NB4 (cell line): ENCODE measurements around the gene KCNJ18.
"Not testable (repeated sequence)": the region's sequence is repeated elsewhere in the genome, so short reads cannot be mapped to it uniquely, and the experiment has no call there.

Source experiments
- DNase-seq: peaks from one replicate; pipeline ENCODE4 v3.0.0; 2010; ENCODE audit warnings: low read depth
- H3K4me3 ChIP-seq: one replicate; pipeline ENCODE4 v1.5.1; 2011; ENCODE audit warnings: mild to moderate bottlenecking, low read depth, low read length, moderate library complexity
- MYC ChIP-seq: IDR thresholded peaks from 2 replicates; pipeline ENCODE4 v1.6.1; 2011; ENCODE audit warnings: low read depth, low read length
- POLR2A ChIP-seq: IDR thresholded peaks from 2 replicates; pipeline ENCODE4 v1.6.1; 2011; ENCODE audit warnings: mild to moderate bottlenecking; ENCODE audit not compliant: insufficient read length; ENCODE audit errors: extremely low read depth
- TF ChIP-seq, protein P1 (sequence below): IDR thresholded peaks from 2 replicates; pipeline ENCODE4 v1.6.1; 2011; ENCODE audit warnings: low read depth, low read length
- TF ChIP-seq, protein P2 (sequence below): IDR thresholded peaks from one replicate; pipeline ENCODE4 v1.5.1; 2012; ENCODE audit warnings: low read depth, low read length

KCNJ18 gene

DNA sequence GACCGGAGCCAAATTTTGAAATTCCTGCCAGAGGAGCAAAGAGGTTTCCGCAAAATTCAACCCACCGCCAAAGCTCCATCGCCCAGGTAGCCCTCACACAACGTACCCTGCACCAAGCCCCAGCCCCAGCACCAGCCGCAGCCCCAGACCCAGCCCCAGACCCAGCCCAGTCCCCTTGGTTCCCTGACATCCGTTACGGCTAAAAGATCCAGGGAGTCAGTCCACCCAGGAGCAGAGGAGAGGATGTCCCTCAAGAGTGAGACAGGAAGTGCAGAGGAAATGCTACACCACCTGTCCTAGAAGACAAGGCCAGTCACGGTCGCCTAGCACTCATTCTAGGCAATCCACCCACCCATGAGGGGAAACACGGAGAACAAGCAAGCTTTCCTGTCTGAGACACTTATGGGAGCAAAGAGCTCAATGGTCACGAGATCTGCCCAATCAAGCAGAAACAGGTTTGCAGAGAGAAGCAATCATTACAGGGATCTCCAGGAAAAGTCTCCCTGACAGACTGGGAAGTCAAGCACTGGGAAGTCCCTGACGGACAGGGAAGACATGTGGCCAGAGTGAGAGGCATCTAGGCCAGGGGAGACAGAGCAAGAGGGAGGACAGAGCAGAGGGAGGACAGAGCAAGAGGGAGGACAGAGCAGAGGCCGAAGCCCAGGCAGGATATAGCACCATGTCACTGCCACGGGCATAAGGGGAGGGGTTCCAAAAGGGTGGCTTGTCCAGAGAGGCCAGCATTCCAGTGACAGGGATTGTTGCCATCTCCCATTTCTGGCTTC, 15.0 kb upstream of the KCNJ18 start:
- H3K4me3 ChIP-seq, result no peak overlapping the region
- TF ChIP-seq, protein P1, sequence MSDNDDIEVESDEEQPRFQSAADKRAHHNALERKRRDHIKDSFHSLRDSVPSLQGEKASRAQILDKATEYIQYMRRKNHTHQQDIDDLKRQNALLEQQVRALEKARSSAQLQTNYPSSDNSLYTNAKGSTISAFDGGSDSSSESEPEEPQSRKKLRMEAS, result no peak
- TF ChIP-seq, protein P2, sequence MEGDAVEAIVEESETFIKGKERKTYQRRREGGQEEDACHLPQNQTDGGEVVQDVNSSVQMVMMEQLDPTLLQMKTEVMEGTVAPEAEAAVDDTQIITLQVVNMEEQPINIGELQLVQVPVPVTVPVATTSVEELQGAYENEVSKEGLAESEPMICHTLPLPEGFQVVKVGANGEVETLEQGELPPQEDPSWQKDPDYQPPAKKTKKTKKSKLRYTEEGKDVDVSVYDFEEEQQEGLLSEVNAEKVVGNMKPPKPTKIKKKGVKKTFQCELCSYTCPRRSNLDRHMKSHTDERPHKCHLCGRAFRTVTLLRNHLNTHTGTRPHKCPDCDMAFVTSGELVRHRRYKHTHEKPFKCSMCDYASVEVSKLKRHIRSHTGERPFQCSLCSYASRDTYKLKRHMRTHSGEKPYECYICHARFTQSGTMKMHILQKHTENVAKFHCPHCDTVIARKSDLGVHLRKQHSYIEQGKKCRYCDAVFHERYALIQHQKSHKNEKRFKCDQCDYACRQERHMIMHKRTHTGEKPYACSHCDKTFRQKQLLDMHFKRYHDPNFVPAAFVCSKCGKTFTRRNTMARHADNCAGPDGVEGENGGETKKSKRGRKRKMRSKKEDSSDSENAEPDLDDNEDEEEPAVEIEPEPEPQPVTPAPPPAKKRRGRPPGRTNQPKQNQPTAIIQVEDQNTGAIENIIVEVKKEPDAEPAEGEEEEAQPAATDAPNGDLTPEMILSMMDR, result no peak
- no peak for TF ChIP-seq POLR2A
- TF ChIP-seq MYC, result no peak
- no peak for DNase-seq

DNA sequence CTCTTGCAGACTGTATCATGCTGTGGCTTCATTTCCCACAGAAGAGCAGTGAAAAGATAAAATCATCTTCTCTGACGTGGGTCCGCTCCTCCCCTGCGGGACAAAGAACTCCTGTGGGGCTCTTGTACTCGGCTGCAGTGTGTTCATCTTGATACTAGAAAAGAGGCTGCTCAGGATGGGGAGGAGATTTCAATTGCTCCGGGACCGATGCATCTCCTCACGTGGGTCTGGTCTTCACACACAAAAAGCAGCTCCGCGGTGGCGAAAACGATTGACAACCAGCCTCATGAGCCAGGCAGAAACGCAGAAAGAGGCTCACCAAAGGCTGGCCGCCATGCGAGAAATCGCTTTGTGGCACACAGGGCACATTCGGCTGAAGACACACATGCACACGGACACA, 14.4 kb upstream of the KCNJ18 start:
- H3K4me3 ChIP-seq, result no peak overlapping the region
- TF ChIP-seq MYC (no peak), POLR2A (no peak)
- TF ChIP-seq, protein P2, result no peak
- TF ChIP-seq, protein P1, result no peak

DNA sequence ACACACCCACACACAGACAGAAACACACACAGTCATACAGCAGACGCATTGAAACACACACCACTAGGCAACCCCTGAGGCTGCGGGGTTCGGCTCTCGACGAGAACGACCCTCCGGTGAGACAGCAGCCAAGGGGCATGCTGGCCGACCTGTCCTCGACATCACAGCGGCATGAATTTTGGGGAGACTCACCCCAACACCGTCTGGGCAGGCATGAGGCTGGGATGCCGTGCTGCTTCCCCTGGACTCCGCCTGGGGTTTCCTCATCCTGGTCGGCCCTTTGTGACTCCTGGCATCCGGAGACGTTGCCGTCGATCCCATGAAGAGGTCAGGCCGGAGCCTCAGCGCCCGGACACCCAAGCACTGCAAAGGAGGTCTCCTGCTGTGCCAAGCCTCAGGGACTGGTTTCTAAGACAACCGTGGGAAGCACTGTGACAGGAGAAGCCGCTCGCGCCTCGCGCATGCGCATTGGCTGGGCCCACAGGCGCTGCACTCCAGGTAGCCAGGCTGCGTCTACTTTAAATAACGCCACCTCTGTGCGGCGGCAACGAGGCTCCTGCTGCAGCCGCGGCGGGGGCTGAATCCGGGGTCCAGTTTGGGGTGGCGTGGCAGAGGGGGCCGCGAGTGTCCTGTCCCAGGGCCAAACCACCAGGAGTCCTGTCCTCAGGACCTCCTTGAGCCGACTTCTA, 13.8 kb upstream of the KCNJ18 start:
- H3K4me3 ChIP-seq, result no peak overlapping the region
- DNase-seq, result no peak
- TF ChIP-seq, protein P2, result no peak
- TF ChIP-seq POLR2A, result no peak
- TF ChIP-seq MYC, result no peak
- TF ChIP-seq, protein P1, result no peak

More for the DNA sequence above, 14.4 kb upstream of the KCNJ18 start:
- DNase-seq, result no peak

DNA sequence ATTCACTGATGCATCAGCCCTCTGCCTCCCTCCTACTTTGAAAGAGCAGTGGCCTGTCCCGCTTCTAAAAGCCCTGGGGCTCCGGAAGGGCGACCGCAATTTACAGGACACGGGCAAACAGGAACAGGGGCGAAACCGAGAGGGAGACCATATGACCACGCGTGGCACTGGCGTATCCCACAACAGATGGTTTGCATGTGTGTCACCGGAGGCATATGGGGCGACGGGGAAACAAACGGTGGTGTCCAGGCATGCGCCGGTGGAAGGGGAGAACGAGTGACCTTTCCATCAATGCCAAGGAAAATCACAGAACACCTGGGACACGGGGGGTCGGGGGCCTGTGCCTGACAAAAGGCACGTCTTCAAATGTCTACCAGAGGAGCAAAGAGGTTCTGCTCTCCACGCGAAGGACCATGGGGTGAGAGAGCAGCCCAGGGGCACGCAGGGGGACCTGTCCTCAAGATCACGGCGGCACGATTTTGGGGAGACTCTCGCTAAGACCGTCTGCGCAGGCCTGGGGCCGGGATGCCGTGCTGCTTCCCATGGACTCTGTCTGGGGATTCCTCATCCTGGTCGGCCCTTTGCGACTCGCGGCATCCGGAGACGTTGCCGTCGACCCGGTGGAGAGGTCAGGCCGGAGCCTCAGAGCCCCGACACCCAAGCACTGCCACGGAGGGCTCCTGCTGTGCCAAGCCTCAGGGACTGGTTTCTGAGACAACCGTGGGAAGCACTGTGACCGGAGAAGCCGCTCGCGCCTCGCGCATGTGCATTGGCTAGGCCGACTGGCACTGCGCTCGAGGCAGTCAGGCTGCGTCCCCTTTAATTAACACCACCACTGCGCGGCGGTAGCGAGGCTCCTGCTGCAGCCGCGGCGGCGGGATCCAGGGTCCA, 12.8 kb upstream of the KCNJ18 start:
- no peak for DNase-seq
- TF ChIP-seq POLR2A, result no peak
- TF ChIP-seq, protein P1, result no peak
- TF ChIP-seq, protein P2, result no peak
- TF ChIP-seq MYC, result no peak
- no peak overlapping the region for H3K4me3 ChIP-seq

DNA sequence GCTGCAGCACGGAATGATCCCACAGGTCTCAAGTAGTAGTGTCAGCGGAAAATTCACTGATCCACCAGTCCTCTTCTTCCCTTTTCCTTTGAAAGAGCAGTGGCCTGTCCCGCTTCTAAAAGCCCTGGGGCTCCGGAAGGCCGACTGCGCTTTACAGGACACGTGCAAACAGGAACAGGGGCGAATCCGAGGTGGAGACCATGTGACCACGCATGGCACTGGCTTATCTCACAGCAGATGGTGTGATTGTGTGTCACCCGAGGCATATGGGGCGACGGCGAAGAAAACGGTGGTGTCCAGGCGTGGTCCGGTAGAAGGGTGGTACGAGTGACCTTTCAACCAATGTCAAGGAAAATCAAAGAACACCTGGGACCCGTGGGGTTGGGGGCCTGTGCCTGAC, 12.0 kb upstream of the KCNJ18 start:
- TF ChIP-seq POLR2A, result no peak
- TF ChIP-seq MYC, result no peak
- TF ChIP-seq, protein P2, result no peak
- TF ChIP-seq, protein P1, result no peak
- H3K4me3 ChIP-seq, result no peak overlapping the region
- DNase-seq, result no peak

DNA sequence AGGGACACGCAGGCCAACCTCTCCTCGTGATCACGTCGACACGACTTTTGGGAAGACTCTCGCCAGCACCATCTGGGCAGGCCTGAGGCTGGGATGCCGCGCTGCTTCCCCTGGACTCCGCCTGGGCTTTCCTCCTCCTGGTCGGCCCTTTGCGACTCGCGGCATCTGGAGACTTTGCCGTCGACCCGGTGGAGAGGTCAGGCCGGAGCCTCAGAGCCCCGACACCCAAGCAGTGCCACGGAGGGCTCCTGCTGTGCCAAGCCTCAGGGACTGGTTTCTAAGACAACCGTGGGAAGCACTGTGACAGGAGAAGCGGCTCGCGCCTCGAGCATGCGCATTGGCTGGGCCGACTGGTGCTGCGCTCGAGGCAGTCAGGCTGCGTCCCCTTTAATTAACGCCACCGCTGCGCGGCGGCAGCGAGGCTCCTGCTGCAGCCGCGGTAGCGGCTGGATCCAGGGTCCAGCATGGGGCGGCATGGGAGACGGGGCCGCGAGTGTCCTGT, 11.4 kb upstream of the KCNJ18 start:
- not testable (repeated sequence) for H3K4me3 ChIP-seq, DNase-seq

DNA sequence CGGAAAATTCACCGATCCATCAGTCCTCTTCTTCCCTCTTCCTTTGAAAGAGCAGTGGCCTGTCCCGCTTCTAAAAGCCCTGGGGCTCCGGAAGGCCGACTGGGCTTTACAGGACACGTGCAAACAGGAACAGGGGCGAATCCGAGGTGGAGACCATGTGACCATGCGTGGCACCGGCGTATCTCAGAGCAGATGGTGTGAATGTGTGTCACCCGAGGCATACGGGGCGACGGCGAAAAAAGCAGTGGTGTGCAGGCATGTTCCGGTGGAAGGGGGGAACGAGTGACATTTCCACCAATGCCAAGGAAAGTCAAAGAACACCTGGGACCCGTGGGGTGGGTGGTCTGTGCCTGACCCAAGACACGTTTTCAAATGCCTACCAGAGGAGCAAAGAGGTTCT, 10.7 kb upstream of the KCNJ18 start:
- not testable (repeated sequence) for DNase-seq

DNA sequence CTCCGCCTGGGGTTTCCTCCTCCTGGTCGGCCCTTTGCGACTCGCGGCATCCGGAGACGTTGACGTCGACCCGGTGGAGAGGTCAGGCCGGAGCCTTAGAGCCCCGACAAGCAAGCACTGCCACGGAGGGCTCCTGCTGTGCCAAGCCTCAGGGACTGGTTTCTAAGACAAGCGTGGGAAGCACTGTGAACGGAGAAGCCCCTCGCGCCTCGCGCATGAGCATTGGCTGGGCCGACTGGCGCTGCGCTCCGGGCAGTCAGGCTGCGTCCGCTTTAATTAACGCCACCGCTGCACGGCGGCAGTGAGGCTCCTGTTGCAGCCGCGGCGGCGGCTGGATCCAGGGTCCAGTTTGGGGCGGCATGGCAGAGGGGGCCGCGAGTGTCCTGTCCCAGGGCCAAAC, 10.2 kb upstream of the KCNJ18 start:
- DNase-seq, H3K4me3 ChIP-seq: not testable (repeated sequence)

More for the DNA sequence above, 10.7 kb upstream of the KCNJ18 start:
- H3K4me3 ChIP-seq, result not testable (repeated sequence)
